Activated CD4-positive, alpha-beta memory T cell treated with anti-CD3 and anti-CD28 coated beads for 36 hours (primary cell): Measurements from ENCODE around the gene IVD. TPM values are rescaled to one million over a fixed set of nuclear protein-coding genes. Genes with fewer than 3 reads are reported as not detected.
A peak's percentile ranks its signal among the peaks of the same experiment; 100 is the strongest.

Experiments used
- CTCF ChIA-PET: fragments of 350-600 bp; sonication (Branson Sonifier 250); formaldehyde crosslinking; loops from one replicate; lab custom pipeline; 2021; ENCODE audit warnings: antibody characterized with exemption, inconsistent platforms; lab: Charles Lee
- POLR2A ChIA-PET: fragments of 350-600 bp; sonication (Branson Sonifier 250); formaldehyde crosslinking; loops from one replicate; lab custom pipeline; 2021; ENCODE audit warnings: antibody characterized with exemption; lab: Charles Lee
- DNase-seq: peaks from one replicate; pipeline ENCODE4 v3.0.0-alpha.2; 2020
- H3K27ac Mint-ChIP-seq: one replicate; pipeline ENCODE4 v1.8.0; 2021; ENCODE audit warnings: mixed read lengths
- H3K27me3 Mint-ChIP-seq: one replicate; pipeline ENCODE4 v1.8.0; 2021; ENCODE audit warnings: mixed read lengths
- H3K36me3 Mint-ChIP-seq: one replicate; pipeline ENCODE4 v1.8.0; 2021; ENCODE audit warnings: mixed read lengths
- H3K4me1 Mint-ChIP-seq: one replicate; pipeline ENCODE4 v1.8.0; 2021; ENCODE audit warnings: low read depth, mixed read lengths
- H3K4me3 Mint-ChIP-seq: one replicate; pipeline ENCODE4 v1.8.0; 2021; ENCODE audit warnings: mild to moderate bottlenecking, mixed read lengths
- H3K9me3 Mint-ChIP-seq: one replicate; pipeline ENCODE4 v1.8.0; 2021; ENCODE audit warnings: mixed read lengths
- intact Hi-C: fragments of 100-400 bp; cut with micrococcal nuclease; formaldehyde crosslinking; loops from one replicate; pipeline ENCODE4 v1.15.1; 2023
- total RNA-seq, 2 experiments: library from RNA; stranded (reverse); gene quantifications; one replicate each; pipeline ENCODE4 v1.2.3, GENCODE V29; 2021

Gene IVD
- total RNA-seq, 2 experiments from 2014 or later: 37.3 to 38.7 TPM

DNA sequence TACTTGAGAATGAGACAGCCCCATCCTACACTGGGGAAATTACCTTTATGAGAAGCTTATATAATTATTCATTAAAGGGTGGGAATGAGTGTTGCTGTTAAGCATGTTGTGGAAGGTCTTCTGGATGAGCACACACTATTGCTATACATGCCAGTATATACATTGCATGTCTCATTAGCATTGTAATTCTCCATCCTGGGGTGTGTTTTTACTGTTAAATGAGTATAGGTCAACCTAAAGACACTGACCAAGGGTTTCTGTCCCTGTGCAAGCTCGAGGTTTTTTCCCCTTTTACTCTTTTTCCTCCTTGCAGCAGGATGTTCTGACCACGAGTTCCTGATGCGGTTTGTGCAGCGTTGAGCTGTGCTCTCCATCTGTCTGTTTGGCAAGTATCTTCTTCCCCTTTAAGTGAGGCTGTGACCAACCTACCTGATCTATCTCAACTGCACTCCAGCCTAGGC lies 7.2 kb upstream of the IVD start:
- DNase-seq: peak; percentile 55
- H3K4me1 Mint-ChIP-seq: peaks cover 24% of the 10 kb centered on the region
- H3K27me3 Mint-ChIP-seq: no peaks in the 10 kb centered on the region
- H3K4me3 Mint-ChIP-seq: no peak overlapping the region
- H3K9me3 Mint-ChIP-seq: no peaks in the 10 kb centered on the region
- POLR2A ChIA-PET: interaction anchor here (0.8 to 1.2 kb wide), 3 partner anchors 11 to 16 kb away, joined by 3 to 4 read pairs (median 3); partner anchors contain the start of gene KNSTRN
- intact Hi-C loops: loop anchor here (1.0 to 2.0 kb wide), 2 partner anchors 16 to 30 kb away; partner anchors contain the start of gene KNSTRN
- H3K36me3 Mint-ChIP-seq: peaks cover 10% of the 10 kb centered on the region
- no peak overlapping the region for H3K27ac Mint-ChIP-seq
- CTCF ChIA-PET: interaction anchor here (1.0 to 2.6 kb wide), 10 partner anchors 9 to 119 kb away, joined by 3 to 8 read pairs (median 4); no protein-coding TSS in a partner anchor

DNA sequence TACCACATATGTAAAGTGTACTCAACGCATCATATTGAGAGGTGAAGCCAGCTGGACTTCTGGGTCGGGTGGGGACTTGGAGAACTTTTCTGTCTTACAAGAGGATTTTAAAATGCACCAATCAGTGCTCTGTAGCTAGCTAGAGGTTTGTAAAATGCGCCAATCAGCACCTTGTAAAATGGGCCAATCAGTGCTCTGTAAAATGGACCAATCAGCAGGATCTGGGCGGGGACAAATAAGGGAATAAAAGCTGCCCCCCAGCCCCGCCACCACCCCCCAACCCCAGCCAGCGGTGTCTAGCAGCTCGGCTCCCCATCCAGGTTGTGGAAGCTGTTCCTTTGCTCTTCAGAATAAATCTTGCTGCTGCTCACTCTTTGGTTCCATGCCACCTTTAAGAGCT lies 6.2 kb upstream of the IVD start:
- H3K9me3 Mint-ChIP-seq: no peaks in the 10 kb centered on the region
- H3K36me3 Mint-ChIP-seq: peaks cover 6% of the 10 kb centered on the region
- DNase-seq: no peak
- H3K27me3 Mint-ChIP-seq: no peaks in the 10 kb centered on the region
- no peak overlapping the region for H3K4me3 Mint-ChIP-seq
- ChIA-PET POLR2A (interaction anchor here (1.2 kb wide), 1 partner anchor 12 kb away, joined by 4 read pairs; no protein-coding TSS in a partner anchor), CTCF (interaction anchor here (1.2 to 2.6 kb wide), 3 partner anchors 22 to 92 kb away, joined by 4 to 8 read pairs (median 4); no protein-coding TSS in a partner anchor)
- H3K27ac Mint-ChIP-seq: no peak overlapping the region
- H3K4me1 Mint-ChIP-seq: peaks cover 29% of the 10 kb centered on the region
- intact Hi-C loops: loop anchor here (2.0 kb wide), 1 partner anchor 17 kb away; the partner anchor contains the start of gene KNSTRN

DNA sequence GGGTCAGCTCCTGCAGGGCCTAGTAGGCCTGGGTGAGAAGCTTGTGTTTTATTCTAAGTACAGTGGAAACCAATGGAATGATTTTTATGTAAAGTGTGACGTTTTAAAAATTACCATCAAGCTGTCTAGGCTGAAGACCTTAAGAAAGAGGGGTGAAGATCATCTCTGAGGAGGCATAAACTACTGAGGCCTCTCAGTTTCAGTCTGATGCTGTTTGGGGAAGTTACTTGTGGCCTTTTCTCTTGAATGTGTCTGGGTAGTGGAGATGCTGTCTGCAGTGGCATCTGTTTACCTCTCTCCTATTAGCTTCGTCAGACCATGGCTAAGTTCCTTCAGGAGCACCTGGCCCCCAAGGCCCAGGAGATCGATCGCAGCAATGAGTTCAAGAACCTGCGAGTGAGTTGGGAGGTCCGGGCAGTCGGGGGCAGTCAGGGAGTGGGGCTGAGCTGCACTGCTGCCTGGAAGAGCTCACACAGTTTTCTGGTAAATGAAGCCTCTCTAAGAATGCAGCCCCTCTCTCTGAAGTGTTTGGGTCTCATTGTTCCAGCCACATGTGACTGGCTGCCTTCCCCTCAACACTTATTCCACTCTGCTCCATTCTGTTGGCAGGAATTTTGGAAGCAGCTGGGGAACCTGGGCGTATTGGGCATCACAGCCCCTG lies 1.9 kb downstream of the IVD start:
- CTCF ChIA-PET: interaction anchor here (0.6 to 3.4 kb wide), 6 partner anchors 15 to 99 kb away, joined by 3 to 15 read pairs (median 9); partner anchors contain the start of gene PLCB2
- H3K27ac Mint-ChIP-seq: peak overlapping the region; percentile 40
- peaks cover 31% of the 10 kb centered on the region for H3K36me3 Mint-ChIP-seq
- H3K4me1 Mint-ChIP-seq: peaks cover 49% of the 10 kb centered on the region
- POLR2A ChIA-PET: interaction anchor here (1.8 kb wide), 1 partner anchor 25 kb away, joined by 4 read pairs; the partner anchor contains the start of gene KNSTRN
- DNase-seq: no peak
- no peaks in the 10 kb centered on the region for H3K9me3 Mint-ChIP-seq
- intact Hi-C loops: loop anchor here (10.0 kb wide), 1 partner anchor 287 kb away; the partner anchor contains the start of gene RAD51
- H3K4me3 Mint-ChIP-seq: peak overlapping the region; percentile 29
- no peaks in the 10 kb centered on the region for H3K27me3 Mint-ChIP-seq

DNA sequence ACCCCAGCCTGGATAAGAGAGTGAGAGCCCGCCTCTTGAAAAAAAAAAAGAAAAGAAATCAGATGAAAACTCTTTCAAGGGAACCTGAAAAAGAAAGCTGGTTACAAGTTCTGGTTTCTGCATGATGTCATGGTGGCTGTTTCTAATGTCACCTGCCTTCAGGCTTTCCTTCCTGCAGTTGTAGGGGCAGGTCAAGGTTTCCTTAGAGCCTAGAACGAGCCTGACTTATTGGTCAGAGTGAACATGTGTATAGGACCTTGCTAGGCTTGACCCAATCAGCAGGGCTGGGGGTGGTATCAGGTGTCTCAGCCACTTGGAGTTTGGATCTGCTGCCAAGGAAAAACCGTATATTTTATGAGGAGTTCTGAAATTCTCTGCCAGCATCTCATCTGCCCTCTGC lies 3.8 kb downstream of the IVD start:
- H3K4me1 Mint-ChIP-seq: peaks cover 42% of the 10 kb centered on the region
- no peaks in the 10 kb centered on the region for H3K27me3 Mint-ChIP-seq
- CTCF ChIA-PET: no interaction called here
- H3K27ac Mint-ChIP-seq: no peak overlapping the region
- H3K36me3 Mint-ChIP-seq: peaks cover 39% of the 10 kb centered on the region
- no peak for DNase-seq
- no peak overlapping the region for H3K4me3 Mint-ChIP-seq
- intact Hi-C loops: loop anchor here (10.0 kb wide), 1 partner anchor 285 kb away; the partner anchor contains the start of gene RAD51
- POLR2A ChIA-PET: interaction anchor here (0.7 to 0.9 kb wide), 2 partner anchors 9 to 87 kb away, joined by 3 read pairs; no protein-coding TSS in a partner anchor
- no peaks in the 10 kb centered on the region for H3K9me3 Mint-ChIP-seq

DNA sequence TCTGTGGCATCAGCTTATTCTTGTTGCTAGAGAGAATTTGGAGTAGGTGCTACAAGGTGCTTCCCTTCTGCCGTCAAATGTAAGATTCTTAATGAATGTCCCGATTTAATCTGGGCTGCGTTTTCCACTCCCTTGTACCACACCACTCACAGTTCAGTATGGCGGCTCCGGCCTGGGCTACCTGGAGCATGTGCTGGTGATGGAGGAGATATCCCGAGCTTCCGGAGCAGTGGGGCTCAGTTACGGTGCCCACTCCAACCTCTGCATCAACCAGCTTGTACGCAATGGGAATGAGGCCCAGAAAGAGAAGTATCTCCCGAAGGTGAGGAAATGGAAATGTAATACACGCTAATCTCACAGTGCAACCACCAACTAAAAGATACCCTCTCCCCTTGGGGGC lies 4.9 kb downstream of the IVD start:
- Mint-ChIP-seq H3K27me3 (no peaks in the 10 kb centered on the region), H3K4me1 (peaks cover 31% of the 10 kb centered on the region), H3K27ac (no peak overlapping the region), H3K9me3 (no peaks in the 10 kb centered on the region), H3K36me3 (peaks cover 44% of the 10 kb centered on the region), H3K4me3 (no peak overlapping the region)
- no peak for DNase-seq
- CTCF ChIA-PET: interaction anchor here (0.6 to 1.3 kb wide), 2 partner anchors 73 to 1719 kb away, joined by 3 to 4 read pairs; no protein-coding TSS in a partner anchor
- POLR2A ChIA-PET: interaction anchor here (0.6 to 1.1 kb wide), 2 partner anchors 12 to 47 kb away, joined by 3 read pairs; no protein-coding TSS in a partner anchor
- intact Hi-C loops: no loop called here

DNA sequence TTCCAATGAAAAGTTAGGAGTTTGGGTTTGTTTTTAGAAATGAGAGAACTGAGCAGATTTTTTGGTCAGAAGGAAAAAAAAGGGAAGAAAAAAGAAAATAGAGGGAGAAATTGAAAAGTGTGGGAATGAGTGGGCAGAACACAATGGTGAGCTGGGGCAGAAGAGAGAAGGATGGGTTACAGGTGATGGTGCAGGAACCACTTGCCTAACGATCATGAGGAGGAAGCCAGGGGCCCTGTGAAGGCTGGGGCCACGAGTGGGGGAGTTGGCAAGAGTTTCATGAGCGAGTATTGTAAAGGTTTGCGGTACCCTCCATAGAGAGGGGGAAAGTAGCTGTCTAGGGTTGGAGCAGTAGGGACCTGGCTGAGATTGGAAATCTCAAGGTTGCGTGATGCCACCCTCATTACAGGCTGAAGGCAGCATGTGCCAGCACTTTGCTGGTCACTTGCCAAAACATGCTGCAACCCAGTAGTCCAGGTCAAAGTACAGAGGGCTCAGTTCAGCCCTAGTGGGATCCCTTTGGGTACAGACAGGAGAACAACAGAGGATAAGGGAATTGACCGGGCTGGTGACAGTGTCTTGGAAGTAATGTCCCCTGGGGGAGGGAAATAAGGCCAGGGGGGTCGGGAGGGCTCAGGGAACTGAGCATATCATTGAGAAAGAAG lies 6.6 kb downstream of the IVD start:
- Mint-ChIP-seq H3K4me1 (peaks cover 21% of the 10 kb centered on the region), H3K36me3 (peaks cover 44% of the 10 kb centered on the region), H3K9me3 (no peaks in the 10 kb centered on the region), H3K27me3 (no peaks in the 10 kb centered on the region), H3K27ac (no peak overlapping the region), H3K4me3 (no peak overlapping the region)
- ChIA-PET POLR2A (no interaction called here), CTCF (no interaction called here)
- intact Hi-C loops: no loop called here
- no peak for DNase-seq

DNA sequence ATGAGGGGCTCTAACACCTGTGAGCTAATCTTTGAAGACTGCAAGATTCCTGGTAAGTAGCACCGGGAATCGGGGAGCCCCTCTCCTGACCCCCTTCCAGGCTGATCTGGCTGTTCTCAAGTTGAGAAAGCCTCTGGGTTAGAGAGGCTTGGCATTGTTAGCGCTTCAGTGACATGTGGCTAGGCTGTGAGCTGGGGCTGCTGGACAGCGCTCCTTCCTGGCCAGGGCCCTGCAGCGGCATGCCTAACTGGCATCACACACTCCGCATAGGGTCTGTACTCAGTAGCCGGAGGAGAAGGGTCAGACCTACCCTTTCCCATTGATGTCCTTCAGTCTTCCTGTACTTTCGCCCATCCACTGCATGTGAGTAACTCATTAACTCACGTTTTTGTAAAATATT lies 7.4 kb downstream of the IVD start:
- Mint-ChIP-seq H3K27ac (no peak overlapping the region), H3K4me3 (no peak overlapping the region), H3K27me3 (no peaks in the 10 kb centered on the region), H3K4me1 (peaks cover 17% of the 10 kb centered on the region), H3K9me3 (no peaks in the 10 kb centered on the region), H3K36me3 (peaks cover 42% of the 10 kb centered on the region)
- DNase-seq: no peak
- POLR2A ChIA-PET: no interaction called here
- intact Hi-C loops: no loop called here
- CTCF ChIA-PET: no interaction called here

DNA sequence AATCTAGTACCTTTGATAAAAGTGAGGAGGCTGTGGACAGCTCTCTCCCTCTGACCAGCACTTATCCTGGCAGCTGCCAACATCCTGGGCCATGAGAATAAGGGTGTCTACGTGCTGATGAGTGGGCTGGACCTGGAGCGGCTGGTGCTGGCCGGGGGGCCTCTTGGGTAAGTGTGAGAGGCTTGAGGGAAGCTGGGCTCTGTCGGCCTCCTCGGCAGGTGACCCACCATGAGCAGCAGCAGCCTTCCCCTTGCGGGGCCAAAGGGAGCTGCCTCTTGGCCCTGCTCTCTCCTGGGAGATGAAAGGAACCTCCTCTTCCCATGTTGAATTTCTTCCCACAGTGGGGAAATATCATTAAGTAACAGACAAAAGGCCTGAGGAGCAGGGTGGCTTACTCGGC lies 9.2 kb downstream of the IVD start:
- peaks cover 37% of the 10 kb centered on the region for H3K36me3 Mint-ChIP-seq
- H3K27ac Mint-ChIP-seq: no peak overlapping the region
- no peaks in the 10 kb centered on the region for H3K27me3 Mint-ChIP-seq
- no peaks in the 10 kb centered on the region for H3K9me3 Mint-ChIP-seq
- CTCF ChIA-PET: interaction anchor here (1.2 to 3.7 kb wide), 3 partner anchors 48 to 105 kb away, joined by 3 to 13 read pairs (median 7); no protein-coding TSS in a partner anchor
- H3K4me3 Mint-ChIP-seq: no peak overlapping the region
- peaks cover 3% of the 10 kb centered on the region for H3K4me1 Mint-ChIP-seq
- DNase-seq: no peak
- POLR2A ChIA-PET: no interaction called here
- intact Hi-C loops: no loop called here

DNA sequence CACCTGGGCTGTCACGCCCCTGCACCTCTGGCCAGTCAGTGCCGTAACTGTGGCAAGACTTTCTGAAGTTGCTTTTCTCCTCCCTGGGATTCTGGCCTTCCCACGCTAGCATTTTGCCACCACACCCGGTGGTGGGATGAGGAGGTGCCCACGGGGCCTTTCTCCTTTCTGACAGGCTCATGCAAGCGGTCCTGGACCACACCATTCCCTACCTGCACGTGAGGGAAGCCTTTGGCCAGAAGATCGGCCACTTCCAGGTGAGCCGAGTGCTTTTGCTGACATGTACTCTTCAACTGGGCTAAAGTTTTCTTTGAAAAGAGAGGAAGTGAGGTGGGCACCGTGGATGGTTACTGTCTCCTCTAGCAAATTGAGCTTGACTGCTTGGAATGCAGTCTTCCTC lies 9.6 kb downstream of the IVD start:
- H3K4me1 Mint-ChIP-seq: peaks cover under 1% of the 10 kb centered on the region
- CTCF ChIA-PET: interaction anchor here (2.2 to 3.7 kb wide), 2 partner anchors 48 to 71 kb away, joined by 7 to 13 read pairs; no protein-coding TSS in a partner anchor
- H3K4me3 Mint-ChIP-seq: no peak overlapping the region
- DNase-seq: no peak
- H3K27ac Mint-ChIP-seq: no peak overlapping the region
- intact Hi-C loops: no loop called here
- no peaks in the 10 kb centered on the region for H3K27me3 Mint-ChIP-seq
- H3K9me3 Mint-ChIP-seq: no peaks in the 10 kb centered on the region
- peaks cover 34% of the 10 kb centered on the region for H3K36me3 Mint-ChIP-seq
- POLR2A ChIA-PET: no interaction called here

DNA sequence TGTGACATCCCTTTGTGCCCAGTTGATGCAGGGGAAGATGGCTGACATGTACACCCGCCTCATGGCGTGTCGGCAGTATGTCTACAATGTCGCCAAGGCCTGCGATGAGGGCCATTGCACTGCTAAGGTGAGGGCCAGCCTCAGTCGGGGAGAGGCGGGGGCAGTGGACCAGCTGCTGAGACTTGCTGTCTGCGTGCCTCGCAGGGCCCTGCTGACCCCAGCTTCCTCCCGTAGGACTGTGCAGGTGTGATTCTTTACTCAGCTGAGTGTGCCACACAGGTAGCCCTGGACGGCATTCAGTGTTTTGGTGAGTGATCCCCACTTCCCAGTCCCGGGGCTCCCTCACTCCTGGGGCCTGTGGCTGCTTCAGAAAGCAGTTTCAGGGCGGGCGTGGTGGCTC lies 10.5 kb downstream of the IVD start:
- ChIA-PET CTCF (interaction anchor here (3.7 kb wide), 1 partner anchor 49 kb away, joined by 13 read pairs; no protein-coding TSS in a partner anchor), POLR2A (interaction anchor here (1.3 kb wide), 1 partner anchor 10 kb away, joined by 4 read pairs; the partner anchor contains the start of gene IVD)
- Mint-ChIP-seq H3K36me3 (peaks cover 25% of the 10 kb centered on the region), H3K27me3 (no peaks in the 10 kb centered on the region), H3K9me3 (no peaks in the 10 kb centered on the region), H3K4me1 (no peaks in the 10 kb centered on the region), H3K4me3 (no peak overlapping the region), H3K27ac (no peak overlapping the region)
- intact Hi-C loops: no loop called here
- DNase-seq: no peak

DNA sequence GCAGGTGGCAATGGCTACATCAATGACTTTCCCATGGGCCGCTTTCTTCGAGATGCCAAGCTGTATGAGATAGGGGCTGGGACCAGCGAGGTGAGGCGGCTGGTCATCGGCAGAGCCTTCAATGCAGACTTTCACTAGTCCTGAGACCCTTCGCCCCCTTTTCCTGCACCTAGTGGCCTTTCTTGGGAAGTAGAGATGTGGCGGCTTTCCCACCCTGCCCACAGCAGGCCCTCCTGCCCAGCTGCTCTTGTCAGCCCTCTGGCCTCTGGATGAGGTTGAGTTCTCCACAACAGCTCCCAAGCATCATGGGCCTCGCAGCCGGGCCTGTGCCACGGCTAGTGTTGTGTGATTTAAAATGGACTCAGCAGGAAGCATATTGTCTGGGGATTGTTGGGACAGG lies 12.5 kb downstream of the IVD start:
- peaks cover 8% of the 10 kb centered on the region for H3K36me3 Mint-ChIP-seq
- no peak overlapping the region for H3K27ac Mint-ChIP-seq
- intact Hi-C loops: no loop called here
- DNase-seq: no peak
- CTCF ChIA-PET: interaction anchor here (1.3 to 3.7 kb wide), 2 partner anchors 51 to 143 kb away, joined by 6 to 13 read pairs; no protein-coding TSS in a partner anchor
- H3K9me3 Mint-ChIP-seq: no peaks in the 10 kb centered on the region
- no peaks in the 10 kb centered on the region for H3K4me1 Mint-ChIP-seq
- H3K4me3 Mint-ChIP-seq: no peak overlapping the region
- POLR2A ChIA-PET: interaction anchor here (0.6 to 1.0 kb wide), 2 partner anchors 9 to 171 kb away, joined by 3 to 5 read pairs; no protein-coding TSS in a partner anchor
- no peaks in the 10 kb centered on the region for H3K27me3 Mint-ChIP-seq
